AG04449 (cell line): ENCODE data around the gene ACBD3.

Experiments
- CTCF ChIA-PET: fragments of 350-600 bp; formaldehyde crosslinking; extraction: SDS; loops from one replicate; lab custom pipeline; 2021; ENCODE audit warnings: antibody characterized with exemption; lab: Yijun Ruan, JAX
- POLR2A ChIA-PET: fragments of 400-600, 350-600 bp; formaldehyde crosslinking; extraction: SDS; loops from one replicate; lab custom pipeline; 2020; ENCODE audit warnings: antibody characterized with exemption, inconsistent platforms; lab: Yijun Ruan, JAX
- DNase-seq: peaks from one replicate; pipeline ENCODE4 v3.0.0-alpha.2; 2010; ENCODE audit warnings: low read depth, low spot score
- H3K4me3 ChIP-seq: 2 replicates; pipeline ENCODE4 v1.5.1; 2011; ENCODE audit warnings: low read depth, mild to moderate bottlenecking, control low read depth, low read length
- TF ChIP-seq, protein P1 (sequence below): IDR thresholded peaks from one replicate; pipeline ENCODE4 v1.5.1; 2011; ENCODE audit warnings: mild to moderate bottlenecking, moderate library complexity, low read length, control low read depth, inconsistent platforms; ENCODE audit not compliant: insufficient read depth; ENCODE audit errors: missing control alignments

The ACBD3 gene

DNA sequence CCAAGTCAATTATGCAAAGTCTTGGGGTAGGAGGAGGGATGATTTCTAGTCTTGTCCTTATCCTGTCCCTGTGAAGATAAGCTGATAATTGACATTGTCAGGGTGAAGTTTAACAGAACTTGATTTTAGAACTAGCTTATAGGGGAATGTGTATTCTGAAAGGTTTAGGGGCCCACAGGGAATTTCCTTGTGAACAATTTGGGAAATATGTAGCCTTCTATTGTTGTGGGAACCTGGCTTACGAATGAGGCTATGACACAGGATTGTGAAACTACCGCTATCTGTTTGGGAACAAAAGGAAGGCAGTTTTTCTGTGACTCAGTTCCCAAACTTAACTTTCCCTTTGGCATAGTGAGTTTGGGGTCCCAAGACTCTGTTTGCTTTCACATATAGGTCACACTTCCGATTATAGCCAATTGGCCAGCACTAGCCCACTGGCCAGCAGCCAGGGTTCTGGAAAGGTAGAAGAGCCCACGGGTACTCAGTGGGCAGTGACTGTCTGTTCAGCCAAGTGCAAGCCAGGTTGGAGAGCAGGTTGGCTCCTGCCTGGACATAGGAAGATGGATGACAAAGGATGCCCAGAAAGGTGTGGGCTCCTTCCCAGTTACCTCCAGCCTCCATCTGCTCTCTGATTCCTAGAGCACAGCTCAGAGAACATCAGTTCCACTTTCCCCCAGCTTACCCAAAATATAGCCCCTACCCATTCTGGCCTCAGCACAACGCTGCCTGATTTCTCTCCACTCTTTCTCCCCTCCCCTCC lies 88.5 kb downstream of the ACBD3 start:
- CTCF ChIA-PET, result interaction anchor here (1.4 to 2.8 kb wide), 4 partner anchors 15 to 33 kb away, joined by 5 to 9 read pairs (median 7); no protein-coding TSS in a partner anchor
- DNase-seq, result no peak
- H3K4me3 ChIP-seq, result no peak overlapping the region
- POLR2A ChIA-PET, result interaction anchor here (0.8 kb wide), 1 partner anchor 35 kb away, joined by 3 read pairs; the partner anchor contains the start of gene H3-3A
- TF ChIP-seq, protein P1, sequence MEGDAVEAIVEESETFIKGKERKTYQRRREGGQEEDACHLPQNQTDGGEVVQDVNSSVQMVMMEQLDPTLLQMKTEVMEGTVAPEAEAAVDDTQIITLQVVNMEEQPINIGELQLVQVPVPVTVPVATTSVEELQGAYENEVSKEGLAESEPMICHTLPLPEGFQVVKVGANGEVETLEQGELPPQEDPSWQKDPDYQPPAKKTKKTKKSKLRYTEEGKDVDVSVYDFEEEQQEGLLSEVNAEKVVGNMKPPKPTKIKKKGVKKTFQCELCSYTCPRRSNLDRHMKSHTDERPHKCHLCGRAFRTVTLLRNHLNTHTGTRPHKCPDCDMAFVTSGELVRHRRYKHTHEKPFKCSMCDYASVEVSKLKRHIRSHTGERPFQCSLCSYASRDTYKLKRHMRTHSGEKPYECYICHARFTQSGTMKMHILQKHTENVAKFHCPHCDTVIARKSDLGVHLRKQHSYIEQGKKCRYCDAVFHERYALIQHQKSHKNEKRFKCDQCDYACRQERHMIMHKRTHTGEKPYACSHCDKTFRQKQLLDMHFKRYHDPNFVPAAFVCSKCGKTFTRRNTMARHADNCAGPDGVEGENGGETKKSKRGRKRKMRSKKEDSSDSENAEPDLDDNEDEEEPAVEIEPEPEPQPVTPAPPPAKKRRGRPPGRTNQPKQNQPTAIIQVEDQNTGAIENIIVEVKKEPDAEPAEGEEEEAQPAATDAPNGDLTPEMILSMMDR, result no peak

DNA sequence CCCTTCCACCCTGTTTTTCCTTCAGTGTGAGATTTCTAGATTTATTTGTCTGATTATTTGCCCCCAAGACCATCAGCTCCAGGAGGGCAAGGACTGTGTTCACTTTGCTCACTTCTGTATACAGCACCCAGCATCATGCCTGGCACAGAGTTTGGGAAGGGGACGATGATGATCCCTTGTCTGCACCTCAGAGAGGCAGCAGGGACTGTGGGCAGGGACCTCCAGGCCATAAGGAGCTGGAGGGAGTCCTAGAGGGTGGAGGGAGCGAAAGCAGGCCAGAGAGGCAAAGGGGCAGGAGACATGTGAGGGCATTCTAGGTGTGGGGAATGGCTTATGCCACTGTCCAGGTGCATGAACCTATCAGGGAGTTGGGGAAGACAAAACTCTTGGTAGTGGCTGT lies 91.3 kb downstream of the ACBD3 start:
- H3K4me3 ChIP-seq, result no peak overlapping the region
- DNase-seq, result no peak
- CTCF ChIA-PET, result interaction anchor here (1.0 to 2.8 kb wide), 5 partner anchors 14 to 32 kb away, joined by 3 to 17 read pairs (median 9); partner anchors contain the start of gene H3-3A
- POLR2A ChIA-PET, result no interaction called here
- TF ChIP-seq, protein P1, result no peak
